Measurements from ENCODE around the gene TEN1.

GRCh38 chr17:75959839-75960511 lies 19.1 kb upstream of the TEN1 start:
- TF ChIP-seq USF2 (CRISPR knock-in tag; IDR thresholded peaks at IDR 0.05): no peak
- TF ChIP-seq MAZ (CRISPR knock-in tag; conservative IDR thresholded peaks at IDR 0.05 in 1 of 2, IDR thresholded peaks at IDR 0.05 in 1 of 2): no peak
- no peak for TF ChIP-seq MYC (IDR thresholded peaks at IDR 0.05; ENCODE audit: low read depth, low read length)
- TF ChIP-seq MYC (CRISPR knock-in tag; IDR thresholded peaks at IDR 0.05; ENCODE audit: borderline replicate concordance, low read depth): no peak
- TF ChIP-seq RAD21 (CRISPR knock-in tag; conservative IDR thresholded peaks at IDR 0.05 in 1 of 2, IDR thresholded peaks at IDR 0.05 in 1 of 2): no peak
- TF ChIP-seq ZNF407 (IDR thresholded peaks at IDR 0.05; ENCODE audit: low read depth): no peak
- no peak for TF ChIP-seq ATF2 (CRISPR knock-in tag; IDR thresholded peaks at IDR 0.05)
- TF ChIP-seq ZNF175 (CRISPR knock-in tag; IDR thresholded peaks at IDR 0.05; ENCODE audit: low read depth): no peak
- TF ChIP-seq KLF6 (CRISPR knock-in tag; IDR thresholded peaks at IDR 0.05; ENCODE audit: borderline replicate concordance): no peak
- no peak for TF ChIP-seq THRAP3 (IDR thresholded peaks at IDR 0.05; ENCODE audit: borderline replicate concordance)
- no peak for TF ChIP-seq POLR2A (conservative IDR thresholded peaks at IDR 0.05)
- no peak for TF ChIP-seq POLR2AphosphoS5 (IDR thresholded peaks at IDR 0.05; ENCODE audit: control insufficient read depth, insufficient read depth, low read depth, low read length)
- no peak for TF ChIP-seq NR3C1 (CRISPR knock-in tag; IDR thresholded peaks at IDR 0.05)
- no peak for TF ChIP-seq YY1 (IDR thresholded peaks at IDR 0.05; ENCODE audit: borderline replicate concordance in 1 of 3, control insufficient read depth in 1 of 3, extremely low read depth in 1 of 3, insufficient read depth in 3 of 3, insufficient read length in 1 of 3, insufficient replicate concordance in 2 of 3, low read depth in 1 of 3, low read length in 2 of 3)
